HepG2 (cell line): Measurements from ENCODE around the gene LTA4H. TPM values are rescaled to one million over a fixed set of nuclear protein-coding genes. Genes with fewer than 3 reads are reported as not detected.
A peak's percentile ranks its signal among the peaks of the same experiment; 100 is the strongest.

Source experiments
- ATF1 ChIP-seq: IDR thresholded peaks from 2 replicates; pipeline ENCODE4 v1.6.1; 2016; ENCODE audit warnings: mild to moderate bottlenecking, control low read depth
- MED13 ChIP-seq: sonication (generic); formaldehyde crosslinking; IDR thresholded peaks from 2 replicates; pipeline ENCODE4 v1.5.0; 2020; ENCODE audit warnings: missing genetic modification reagents
- NR1H2 ChIP-seq: sonication (generic); formaldehyde crosslinking; IDR thresholded peaks from 2 replicates; pipeline ENCODE4 v1.8.1; 2022; ENCODE audit warnings: low read depth, missing genetic modification reagents, borderline replicate concordance
- PAF1 ChIP-seq: IDR thresholded peaks from 2 replicates; pipeline ENCODE4 v1.6.1; 2016; ENCODE audit warnings: missing genetic modification reagents, missing compliant biosample characterization
- SALL1 ChIP-seq: sonication (generic); formaldehyde crosslinking; IDR thresholded peaks from 2 replicates; pipeline ENCODE4 v1.8.0; 2022; ENCODE audit warnings: mild to moderate bottlenecking, missing genetic modification reagents
- STAT5B ChIP-seq: sonication (generic); formaldehyde crosslinking; IDR thresholded peaks from 2 replicates; pipeline ENCODE4 v1.4.0; 2020; ENCODE audit warnings: missing genetic modification reagents
- ZNF713 ChIP-seq: sonication (generic); formaldehyde crosslinking; IDR thresholded peaks from 2 replicates; pipeline ENCODE4 v1.4.0; 2020; ENCODE audit warnings: mild to moderate bottlenecking, missing genetic modification reagents
- ZSCAN30 ChIP-seq: sonication (generic); formaldehyde crosslinking; IDR thresholded peaks from 2 replicates; pipeline ENCODE4 v1.5.0; 2020; ENCODE audit warnings: mild to moderate bottlenecking, missing genetic modification reagents
- polyA plus RNA-seq, 8 experiments: library from polyadenylated mRNA; depleted of rRNA in 3 of 8; stranded (reverse) in 7 of 8; unstranded in 1 of 8; fragments of >200 nt; fragmentation: Illumina TruSeq in 4 of 8; extraction: Trizol in 4 of 8; gene quantifications; 2 replicates each; pipeline versions ENCODE4 v1.2.1 to v1.2.3, GENCODE V29; 2011 to 2016; ENCODE audit warnings: low read depth in 4 of 8, missing spikeins in 1 of 8, mixed read lengths in 1 of 8; ENCODE audit not compliant: insufficient read depth in 1 of 8
- total RNA-seq, 5 experiments: library from RNA; depleted of rRNA; stranded (reverse); fragments of >200 nt; fragmentation: Illumina TruSeq; extraction: Trizol; gene quantifications; 2 replicates each; pipeline ENCODE4 v1.2.3, GENCODE V29; 2016; ENCODE audit warnings: low read depth in 1 of 5
- TF ChIP-seq, protein P1 (sequence below), 2 experiments: fragments of 450-650 bp in 1 of 2; sonication (generic) in 1 of 2; formaldehyde crosslinking in 1 of 2; IDR thresholded peaks; 2 replicates each; pipeline versions ENCODE4 v1.6.1 to v1.8.0; 2016 to 2022; ENCODE audit warnings: antibody characterized with exemption in 1 of 2, mild to moderate bottlenecking in 1 of 2, missing genetic modification reagents in 1 of 2
- TF ChIP-seq, protein P2 (sequence below): sonication (generic); formaldehyde crosslinking; IDR thresholded peaks from 2 replicates; pipeline ENCODE4 v1.4.0; 2020; ENCODE audit warnings: missing genetic modification reagents, low read depth, mild to moderate bottlenecking, borderline replicate concordance
- TF ChIP-seq, protein P3 (sequence below): sonication (generic); formaldehyde crosslinking; IDR thresholded peaks from 2 replicates; pipeline ENCODE4 v1.5.0; 2020; ENCODE audit warnings: missing genetic modification reagents, mild to moderate bottlenecking, borderline replicate concordance
- TF ChIP-seq, protein P4 (sequence below): sonication (generic); formaldehyde crosslinking; IDR thresholded peaks from 2 replicates; pipeline ENCODE4 v1.5.0; 2020; ENCODE audit warnings: mild to moderate bottlenecking, missing genetic modification reagents, borderline replicate concordance

Gene LTA4H
- total and polyA plus RNA-seq, 2 of the 13 experiments (the other 11 are each of a cell fraction or from before 2014, with no cell fraction given): 87.5 to 90.4 TPM

DNA sequence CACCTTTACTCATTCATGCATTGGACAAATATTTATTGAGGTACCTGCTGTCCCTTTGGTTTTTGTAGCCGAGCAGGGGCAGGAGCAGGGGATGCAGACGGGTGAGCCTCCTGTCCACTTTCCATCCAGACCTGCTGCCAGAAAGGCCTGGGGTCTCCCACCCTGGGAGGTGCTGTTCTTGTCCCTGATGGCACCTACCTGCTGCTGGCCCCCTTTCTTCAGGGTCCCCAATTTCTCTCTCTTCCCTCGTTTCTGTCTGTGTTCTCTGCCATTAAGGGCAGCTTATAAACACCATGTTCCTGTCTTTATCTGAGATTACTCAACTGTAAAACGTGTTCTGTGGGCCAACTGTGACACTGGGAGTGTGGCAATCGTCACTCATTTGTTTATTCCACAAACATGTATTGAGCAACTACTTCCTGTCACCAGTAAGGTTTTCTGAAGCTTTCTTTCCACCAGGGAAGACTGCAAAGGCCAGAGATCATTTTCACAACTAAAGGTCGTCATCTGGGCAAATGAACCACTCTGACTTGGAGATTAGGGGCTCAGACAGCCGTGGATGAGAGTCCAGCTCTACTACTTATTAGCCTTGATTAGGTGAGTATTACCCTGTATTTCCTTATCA lies 39.2 kb downstream of the LTA4H start, which contains the start of gene HAL (continued):
- TF ChIP-seq, protein P1, sequence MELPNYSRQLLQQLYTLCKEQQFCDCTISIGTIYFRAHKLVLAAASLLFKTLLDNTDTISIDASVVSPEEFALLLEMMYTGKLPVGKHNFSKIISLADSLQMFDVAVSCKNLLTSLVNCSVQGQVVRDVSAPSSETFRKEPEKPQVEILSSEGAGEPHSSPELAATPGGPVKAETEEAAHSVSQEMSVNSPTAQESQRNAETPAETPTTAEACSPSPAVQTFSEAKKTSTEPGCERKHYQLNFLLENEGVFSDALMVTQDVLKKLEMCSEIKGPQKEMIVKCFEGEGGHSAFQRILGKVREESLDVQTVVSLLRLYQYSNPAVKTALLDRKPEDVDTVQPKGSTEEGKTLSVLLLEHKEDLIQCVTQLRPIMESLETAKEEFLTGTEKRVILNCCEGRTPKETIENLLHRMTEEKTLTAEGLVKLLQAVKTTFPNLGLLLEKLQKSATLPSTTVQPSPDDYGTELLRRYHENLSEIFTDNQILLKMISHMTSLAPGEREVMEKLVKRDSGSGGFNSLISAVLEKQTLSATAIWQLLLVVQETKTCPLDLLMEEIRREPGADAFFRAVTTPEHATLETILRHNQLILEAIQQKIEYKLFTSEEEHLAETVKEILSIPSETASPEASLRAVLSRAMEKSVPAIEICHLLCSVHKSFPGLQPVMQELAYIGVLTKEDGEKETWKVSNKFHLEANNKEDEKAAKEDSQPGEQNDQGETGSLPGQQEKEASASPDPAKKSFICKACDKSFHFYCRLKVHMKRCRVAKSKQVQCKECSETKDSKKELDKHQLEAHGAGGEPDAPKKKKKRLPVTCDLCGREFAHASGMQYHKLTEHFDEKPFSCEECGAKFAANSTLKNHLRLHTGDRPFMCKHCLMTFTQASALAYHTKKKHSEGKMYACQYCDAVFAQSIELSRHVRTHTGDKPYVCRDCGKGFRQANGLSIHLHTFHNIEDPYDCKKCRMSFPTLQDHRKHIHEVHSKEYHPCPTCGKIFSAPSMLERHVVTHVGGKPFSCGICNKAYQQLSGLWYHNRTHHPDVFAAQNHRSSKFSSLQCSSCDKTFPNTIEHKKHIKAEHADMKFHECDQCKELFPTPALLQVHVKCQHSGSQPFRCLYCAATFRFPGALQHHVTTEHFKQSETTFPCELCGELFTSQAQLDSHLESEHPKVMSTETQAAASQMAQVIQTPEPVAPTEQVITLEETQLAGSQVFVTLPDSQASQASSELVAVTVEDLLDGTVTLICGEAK (IDR thresholded peaks at IDR 0.05): no peak
- TF ChIP-seq, protein P1 (CRISPR knock-in tag; IDR thresholded peaks at IDR 0.05): peak; percentile 46; the same call in 1 of the 2 replicates
- TF ChIP-seq ZSCAN30 (CRISPR knock-in tag): no peak
- TF ChIP-seq MED13 (CRISPR knock-in tag): peak; percentile 28; the same call in 1 of the 2 replicates
- TF ChIP-seq PAF1: no peak
- peak; percentile 39; the same call in 1 of the 2 replicates for TF ChIP-seq ATF1 (CRISPR knock-in tag)
- no peak for TF ChIP-seq STAT5B
- no peak for TF ChIP-seq ZNF713 (CRISPR knock-in tag)
- TF ChIP-seq, protein P2, sequence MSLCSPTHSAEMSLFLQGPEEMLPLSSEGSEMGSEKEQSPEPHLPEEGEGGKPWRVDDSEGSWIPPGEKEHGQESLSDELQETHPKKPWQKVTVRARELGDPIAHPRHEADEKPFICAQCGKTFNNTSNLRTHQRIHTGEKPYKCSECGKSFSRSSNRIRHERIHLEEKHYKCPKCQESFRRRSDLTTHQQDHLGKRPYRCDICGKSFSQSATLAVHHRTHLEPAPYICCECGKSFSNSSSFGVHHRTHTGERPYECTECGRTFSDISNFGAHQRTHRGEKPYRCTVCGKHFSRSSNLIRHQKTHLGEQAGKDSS: 0 out of 2 replicates have a peak, but pooled peaks have one; percentile 68
- TF ChIP-seq SALL1 (CRISPR knock-in tag): peak; percentile 95; the same call in 1 of the 2 replicates
- TF ChIP-seq, protein P3, sequence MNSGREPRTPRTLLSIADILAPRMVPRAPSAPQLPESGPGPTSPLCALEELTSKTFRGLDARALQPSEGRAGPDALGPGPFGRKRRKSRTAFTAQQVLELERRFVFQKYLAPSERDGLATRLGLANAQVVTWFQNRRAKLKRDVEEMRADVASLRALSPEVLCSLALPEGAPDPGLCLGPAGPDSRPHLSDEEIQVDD: no peak
- TF ChIP-seq, protein P4, sequence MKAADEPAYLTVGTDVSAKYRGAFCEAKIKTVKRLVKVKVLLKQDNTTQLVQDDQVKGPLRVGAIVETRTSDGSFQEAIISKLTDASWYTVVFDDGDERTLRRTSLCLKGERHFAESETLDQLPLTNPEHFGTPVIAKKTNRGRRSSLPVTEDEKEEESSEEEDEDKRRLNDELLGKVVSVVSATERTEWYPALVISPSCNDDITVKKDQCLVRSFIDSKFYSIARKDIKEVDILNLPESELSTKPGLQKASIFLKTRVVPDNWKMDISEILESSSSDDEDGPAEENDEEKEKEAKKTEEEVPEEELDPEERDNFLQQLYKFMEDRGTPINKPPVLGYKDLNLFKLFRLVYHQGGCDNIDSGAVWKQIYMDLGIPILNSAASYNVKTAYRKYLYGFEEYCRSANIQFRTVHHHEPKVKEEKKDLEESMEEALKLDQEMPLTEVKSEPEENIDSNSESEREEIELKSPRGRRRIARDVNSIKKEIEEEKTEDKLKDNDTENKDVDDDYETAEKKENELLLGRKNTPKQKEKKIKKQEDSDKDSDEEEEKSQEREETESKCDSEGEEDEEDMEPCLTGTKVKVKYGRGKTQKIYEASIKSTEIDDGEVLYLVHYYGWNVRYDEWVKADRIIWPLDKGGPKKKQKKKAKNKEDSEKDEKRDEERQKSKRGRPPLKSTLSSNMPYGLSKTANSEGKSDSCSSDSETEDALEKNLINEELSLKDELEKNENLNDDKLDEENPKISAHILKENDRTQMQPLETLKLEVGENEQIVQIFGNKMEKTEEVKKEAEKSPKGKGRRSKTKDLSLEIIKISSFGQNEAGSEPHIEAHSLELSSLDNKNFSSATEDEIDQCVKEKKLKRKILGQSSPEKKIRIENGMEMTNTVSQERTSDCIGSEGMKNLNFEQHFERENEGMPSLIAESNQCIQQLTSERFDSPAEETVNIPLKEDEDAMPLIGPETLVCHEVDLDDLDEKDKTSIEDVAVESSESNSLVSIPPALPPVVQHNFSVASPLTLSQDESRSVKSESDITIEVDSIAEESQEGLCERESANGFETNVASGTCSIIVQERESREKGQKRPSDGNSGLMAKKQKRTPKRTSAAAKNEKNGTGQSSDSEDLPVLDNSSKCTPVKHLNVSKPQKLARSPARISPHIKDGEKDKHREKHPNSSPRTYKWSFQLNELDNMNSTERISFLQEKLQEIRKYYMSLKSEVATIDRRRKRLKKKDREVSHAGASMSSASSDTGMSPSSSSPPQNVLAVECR: peak; percentile 73; the same call in 1 of the 2 replicates
- no peak for TF ChIP-seq NR1H2
